Astrocyte (in vitro differentiated cells and primary cell): ENCODE measurements around the gene GMDS. TPM values are rescaled to one million over a fixed set of nuclear protein-coding genes. Genes with fewer than 3 reads are reported as not detected.

Source experiments
- DNase-seq: peaks from one replicate; pipeline ENCODE4 v3.0.0-alpha.2; 2010; ENCODE audit warnings: low read depth
- FAIRE-seq: peaks from 2 replicates; lab custom pipeline; 2011; peaks lifted over from hg19 to GRCh38; lab: Jason Lieb, UNC
- H2AFZ ChIP-seq: 2 replicates; pipeline ENCODE4 v1.6.0; 2012; ENCODE audit warnings: low read depth, low read length, inconsistent platforms
- H3K27ac ChIP-seq: 2 replicates; pipeline ENCODE4 v1.5.1; 2011; ENCODE audit warnings: low read depth, low read length, inconsistent platforms
- H3K27me3 ChIP-seq: 2 replicates; pipeline ENCODE4 v1.6.0; 2011; ENCODE audit warnings: low read length, inconsistent platforms; ENCODE audit not compliant: insufficient read depth
- H3K36me3 ChIP-seq: 2 replicates; pipeline ENCODE4 v1.5.1; 2011; ENCODE audit warnings: low read length, inconsistent platforms; ENCODE audit not compliant: insufficient read depth
- H3K4me1 ChIP-seq: 2 replicates; pipeline ENCODE4 v1.5.1; 2011; ENCODE audit warnings: low read length, inconsistent platforms; ENCODE audit not compliant: insufficient read depth
- H3K4me2 ChIP-seq: 2 replicates; pipeline ENCODE4 v1.6.0; 2012; ENCODE audit warnings: low read length, inconsistent platforms
- H3K4me3 ChIP-seq: 2 replicates; pipeline ENCODE4 v1.5.1; 2011; ENCODE audit warnings: low read depth, mild to moderate bottlenecking, low read length, inconsistent platforms; ENCODE audit not compliant: insufficient read depth
- H3K79me2 ChIP-seq: 2 replicates; pipeline ENCODE4 v1.6.0; 2012; ENCODE audit warnings: mild to moderate bottlenecking, low read length, inconsistent platforms; ENCODE audit not compliant: insufficient read depth
- H3K9ac ChIP-seq: 2 replicates; pipeline ENCODE4 v1.6.0; 2012; ENCODE audit warnings: mild to moderate bottlenecking, low read length, inconsistent platforms
- H3K9me3 ChIP-seq: 2 replicates; pipeline ENCODE4 v1.5.1; 2012; ENCODE audit warnings: low read depth, mild to moderate bottlenecking, low read length, inconsistent platforms; ENCODE audit not compliant: insufficient read depth
- H4K20me1 ChIP-seq: 2 replicates; pipeline ENCODE4 v1.6.0; 2012; ENCODE audit warnings: low read length, inconsistent platforms; ENCODE audit not compliant: insufficient read depth
- H3K27ac Mint-ChIP-seq: one replicate; pipeline ENCODE4 v1.8.0; 2021; ENCODE audit warnings: mild to moderate bottlenecking, mixed read lengths; ENCODE audit not compliant: unreplicated experiment
- H3K27me3 Mint-ChIP-seq: one replicate; pipeline ENCODE4 v1.8.0; 2021; ENCODE audit warnings: low read depth, mixed read lengths; ENCODE audit not compliant: unreplicated experiment
- H3K36me3 Mint-ChIP-seq: one replicate; pipeline ENCODE4 v1.8.0; 2021; ENCODE audit warnings: low read depth, mixed read lengths; ENCODE audit not compliant: unreplicated experiment
- H3K4me1 Mint-ChIP-seq: one replicate; pipeline ENCODE4 v1.8.0; 2021; ENCODE audit warnings: low read depth, mixed read lengths; ENCODE audit not compliant: unreplicated experiment
- H3K4me3 Mint-ChIP-seq: one replicate; pipeline ENCODE4 v1.8.0; 2021; ENCODE audit warnings: mild to moderate bottlenecking, moderate library complexity, mixed read lengths; ENCODE audit not compliant: unreplicated experiment
- H3K9me3 Mint-ChIP-seq: one replicate; pipeline ENCODE4 v1.8.0; 2021; ENCODE audit warnings: mild to moderate bottlenecking, mixed read lengths; ENCODE audit not compliant: unreplicated experiment
- EZH2 ChIP-seq: IDR thresholded peaks from 2 replicates; pipeline ENCODE4 v1.6.1; 2012; ENCODE audit warnings: mild to moderate bottlenecking, low read length, inconsistent platforms; ENCODE audit not compliant: insufficient read depth
- total RNA-seq: library from RNA; stranded (reverse); gene quantifications from 2 replicates; pipeline ENCODE4 v1.2.1, GENCODE V29; 2021
- TF ChIP-seq, protein P1 (sequence below): IDR thresholded peaks from 2 replicates; pipeline ENCODE4 v1.5.1; 2011; ENCODE audit warnings: low read depth, mild to moderate bottlenecking, inconsistent platforms, low read length, moderate library complexity; ENCODE audit not compliant: insufficient read depth

GMDS gene
- total RNA-seq, 1 donor from 2014 or later = 9.4 TPM

GRCh38 chr6:1636272-1636825 is 609.1 kb downstream of the GMDS start:
- DNase-seq = no peak
- Mint-ChIP-seq H3K9me3 (peaks cover 3% of the 10 kb centered on the region), H3K4me1 (no peaks in the 10 kb centered on the region), H3K36me3 (peaks cover 2% of the 10 kb centered on the region), H3K27ac (no peak overlapping the region), H3K4me3 (no peak overlapping the region), H3K27me3 (peaks cover 36% of the 10 kb centered on the region)
- no peaks in the 10 kb centered on the region for H3K9me3 ChIP-seq
- TF ChIP-seq EZH2 = no peak
- TF ChIP-seq, protein P1, sequence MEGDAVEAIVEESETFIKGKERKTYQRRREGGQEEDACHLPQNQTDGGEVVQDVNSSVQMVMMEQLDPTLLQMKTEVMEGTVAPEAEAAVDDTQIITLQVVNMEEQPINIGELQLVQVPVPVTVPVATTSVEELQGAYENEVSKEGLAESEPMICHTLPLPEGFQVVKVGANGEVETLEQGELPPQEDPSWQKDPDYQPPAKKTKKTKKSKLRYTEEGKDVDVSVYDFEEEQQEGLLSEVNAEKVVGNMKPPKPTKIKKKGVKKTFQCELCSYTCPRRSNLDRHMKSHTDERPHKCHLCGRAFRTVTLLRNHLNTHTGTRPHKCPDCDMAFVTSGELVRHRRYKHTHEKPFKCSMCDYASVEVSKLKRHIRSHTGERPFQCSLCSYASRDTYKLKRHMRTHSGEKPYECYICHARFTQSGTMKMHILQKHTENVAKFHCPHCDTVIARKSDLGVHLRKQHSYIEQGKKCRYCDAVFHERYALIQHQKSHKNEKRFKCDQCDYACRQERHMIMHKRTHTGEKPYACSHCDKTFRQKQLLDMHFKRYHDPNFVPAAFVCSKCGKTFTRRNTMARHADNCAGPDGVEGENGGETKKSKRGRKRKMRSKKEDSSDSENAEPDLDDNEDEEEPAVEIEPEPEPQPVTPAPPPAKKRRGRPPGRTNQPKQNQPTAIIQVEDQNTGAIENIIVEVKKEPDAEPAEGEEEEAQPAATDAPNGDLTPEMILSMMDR = no peak
- no peaks in the 10 kb centered on the region for H4K20me1 ChIP-seq
- no peak overlapping the region for H3K4me2 ChIP-seq
- H3K4me1 ChIP-seq = no peaks in the 10 kb centered on the region
- no peaks in the 10 kb centered on the region for H3K27me3 ChIP-seq
- no peak overlapping the region for H3K4me3 ChIP-seq
- H3K79me2 ChIP-seq = no peaks in the 10 kb centered on the region
- H3K9ac ChIP-seq = no peak overlapping the region
- no peak overlapping the region for H3K27ac ChIP-seq
- H3K36me3 ChIP-seq = no peaks in the 10 kb centered on the region
- H2AFZ ChIP-seq = no peak overlapping the region
- no peak for FAIRE-seq

GRCh38 chr6:1635305-1636010 is 609.9 kb downstream of the GMDS start:
- Histone ChIP-seq H3K4me2 (no peak overlapping the region), H3K4me3 (no peak overlapping the region), H3K36me3 (no peaks in the 10 kb centered on the region), H3K9ac (no peak overlapping the region), H2AFZ (no peak overlapping the region), H3K27me3 (no peaks in the 10 kb centered on the region), H3K4me1 (peaks cover 6% of the 10 kb centered on the region), H3K79me2 (no peaks in the 10 kb centered on the region), H3K27ac (no peak overlapping the region), H3K9me3 (no peaks in the 10 kb centered on the region), H4K20me1 (no peaks in the 10 kb centered on the region)
- no peak overlapping the region for H3K4me3 Mint-ChIP-seq
- peaks cover 40% of the 10 kb centered on the region for H3K27me3 Mint-ChIP-seq
- H3K9me3 Mint-ChIP-seq = peaks cover 3% of the 10 kb centered on the region
- H3K36me3 Mint-ChIP-seq = peaks cover 2% of the 10 kb centered on the region
- DNase-seq (no peak), FAIRE-seq (no peak)
- H3K27ac Mint-ChIP-seq = no peak overlapping the region
- TF ChIP-seq, protein P1 = no peak
- TF ChIP-seq EZH2 = no peak
- H3K4me1 Mint-ChIP-seq = peaks cover 4% of the 10 kb centered on the region

DNA sequence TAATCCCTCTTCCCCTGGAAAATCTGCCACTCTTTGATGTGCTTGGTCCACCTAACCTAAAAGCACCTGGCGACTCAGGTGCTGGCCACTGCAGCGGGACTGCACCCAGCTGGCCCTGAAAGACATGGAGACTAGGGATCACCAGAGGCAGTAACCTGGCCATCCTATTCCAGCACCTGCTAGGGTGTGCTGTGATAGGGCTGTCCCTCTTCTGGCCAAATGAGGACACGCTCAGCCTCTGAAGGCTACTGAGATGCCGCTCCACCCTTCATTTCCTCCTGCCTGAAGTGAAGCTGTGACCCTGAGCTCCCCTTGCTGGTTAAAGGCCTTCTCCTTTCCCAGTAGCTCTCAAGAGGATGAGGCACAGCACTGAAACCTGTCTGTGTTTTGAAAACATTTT is 611.3 kb downstream of the GMDS start:
- Mint-ChIP-seq H3K27me3 (peaks cover 45% of the 10 kb centered on the region), H3K4me1 (peaks cover 4% of the 10 kb centered on the region), H3K36me3 (peaks cover 2% of the 10 kb centered on the region), H3K27ac (no peak overlapping the region), H3K9me3 (peaks cover 5% of the 10 kb centered on the region), H3K4me3 (no peak overlapping the region)
- TF ChIP-seq, protein P1 = no peak
- no peak for TF ChIP-seq EZH2
- H3K4me1 ChIP-seq = peaks cover 10% of the 10 kb centered on the region
- H4K20me1 ChIP-seq = no peaks in the 10 kb centered on the region
- FAIRE-seq = no peak
- no peak overlapping the region for H3K4me2 ChIP-seq
- no peak for DNase-seq
- no peak overlapping the region for H3K4me3 ChIP-seq
- H3K79me2 ChIP-seq = no peaks in the 10 kb centered on the region
- no peak overlapping the region for H3K27ac ChIP-seq
- H3K36me3 ChIP-seq = no peaks in the 10 kb centered on the region
- H3K27me3 ChIP-seq = no peaks in the 10 kb centered on the region
- H3K9ac ChIP-seq = no peak overlapping the region
- no peaks in the 10 kb centered on the region for H3K9me3 ChIP-seq
- H2AFZ ChIP-seq = no peak overlapping the region
